ENCODE measurements around the gene MAP4K4.

- TF ChIP-seq POLR2A (IDR thresholded peaks at IDR 0.05): no peak
- no peak for TF ChIP-seq CTCF (IDR thresholded peaks at IDR 0.05)
Observed at GRCh38 chr2:101826716-101827115, 129.2 kb downstream of the MAP4K4 start.

All from thyroid gland (tissue), 4 donors.